Gastroesophageal sphincter (tissue), 3 donors: ENCODE data around the gene LMOD3.

ENCODE experiments used
- EP300 ChIP-seq: sonication (generic); formaldehyde crosslinking; IDR thresholded peaks from one replicate; pipeline ENCODE4 v1.6.1; 2017; ENCODE audit warnings: antibody characterized with exemption, mild to moderate bottlenecking
- POLR2A ChIP-seq, 2 donors: fragments of 450-650 bp; IDR thresholded peaks; one replicate each; pipeline ENCODE4 v1.6.1; 2017; ENCODE audit warnings: antibody characterized with exemption in 2 of 2, mild to moderate bottlenecking in 2 of 2, moderate library complexity in 1 of 2
- TF ChIP-seq, protein P1 (sequence below), 4 experiments: fragments of 200-600 bp in 2 of 4; fragments of 450-650 bp in 2 of 4; sonication (generic) in 1 of 4; IDR thresholded peaks; one replicate each; pipeline ENCODE4 v1.5.1; 2017 to 2019; ENCODE audit warnings: antibody characterized with exemption in 4 of 4, mild to moderate bottlenecking in 2 of 4, moderate library complexity in 2 of 4

DNA sequence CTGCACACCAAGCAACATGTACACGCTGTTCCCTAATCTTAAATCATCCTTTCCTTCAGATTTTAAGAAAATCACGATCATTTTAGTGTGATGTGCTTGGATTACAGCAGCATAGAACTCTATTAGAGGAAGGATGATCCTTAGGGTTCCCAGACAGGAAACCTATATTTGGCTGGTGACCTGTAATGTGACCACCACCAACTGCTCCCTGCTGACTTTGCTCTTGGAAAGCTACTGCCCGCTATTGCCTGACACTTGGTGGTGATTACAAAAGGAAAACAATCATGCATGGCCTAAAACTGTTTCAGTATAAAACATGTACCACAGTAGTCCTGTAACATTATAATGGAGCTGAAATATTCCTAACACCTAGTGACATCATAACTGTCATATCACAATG lies 27.2 kb upstream of the LMOD3 start:
- TF ChIP-seq POLR2A (IDR thresholded peaks at IDR 0.05) = no peak
- TF ChIP-seq, protein P1, sequence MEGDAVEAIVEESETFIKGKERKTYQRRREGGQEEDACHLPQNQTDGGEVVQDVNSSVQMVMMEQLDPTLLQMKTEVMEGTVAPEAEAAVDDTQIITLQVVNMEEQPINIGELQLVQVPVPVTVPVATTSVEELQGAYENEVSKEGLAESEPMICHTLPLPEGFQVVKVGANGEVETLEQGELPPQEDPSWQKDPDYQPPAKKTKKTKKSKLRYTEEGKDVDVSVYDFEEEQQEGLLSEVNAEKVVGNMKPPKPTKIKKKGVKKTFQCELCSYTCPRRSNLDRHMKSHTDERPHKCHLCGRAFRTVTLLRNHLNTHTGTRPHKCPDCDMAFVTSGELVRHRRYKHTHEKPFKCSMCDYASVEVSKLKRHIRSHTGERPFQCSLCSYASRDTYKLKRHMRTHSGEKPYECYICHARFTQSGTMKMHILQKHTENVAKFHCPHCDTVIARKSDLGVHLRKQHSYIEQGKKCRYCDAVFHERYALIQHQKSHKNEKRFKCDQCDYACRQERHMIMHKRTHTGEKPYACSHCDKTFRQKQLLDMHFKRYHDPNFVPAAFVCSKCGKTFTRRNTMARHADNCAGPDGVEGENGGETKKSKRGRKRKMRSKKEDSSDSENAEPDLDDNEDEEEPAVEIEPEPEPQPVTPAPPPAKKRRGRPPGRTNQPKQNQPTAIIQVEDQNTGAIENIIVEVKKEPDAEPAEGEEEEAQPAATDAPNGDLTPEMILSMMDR (IDR thresholded peaks at IDR 0.05) = no peak
- TF ChIP-seq EP300 = no peak
